ENCODE data around the gene PIK3R1.
A peak's percentile ranks its signal among the peaks of the same experiment; 100 is the strongest.

The PIK3R1 gene

DNA sequence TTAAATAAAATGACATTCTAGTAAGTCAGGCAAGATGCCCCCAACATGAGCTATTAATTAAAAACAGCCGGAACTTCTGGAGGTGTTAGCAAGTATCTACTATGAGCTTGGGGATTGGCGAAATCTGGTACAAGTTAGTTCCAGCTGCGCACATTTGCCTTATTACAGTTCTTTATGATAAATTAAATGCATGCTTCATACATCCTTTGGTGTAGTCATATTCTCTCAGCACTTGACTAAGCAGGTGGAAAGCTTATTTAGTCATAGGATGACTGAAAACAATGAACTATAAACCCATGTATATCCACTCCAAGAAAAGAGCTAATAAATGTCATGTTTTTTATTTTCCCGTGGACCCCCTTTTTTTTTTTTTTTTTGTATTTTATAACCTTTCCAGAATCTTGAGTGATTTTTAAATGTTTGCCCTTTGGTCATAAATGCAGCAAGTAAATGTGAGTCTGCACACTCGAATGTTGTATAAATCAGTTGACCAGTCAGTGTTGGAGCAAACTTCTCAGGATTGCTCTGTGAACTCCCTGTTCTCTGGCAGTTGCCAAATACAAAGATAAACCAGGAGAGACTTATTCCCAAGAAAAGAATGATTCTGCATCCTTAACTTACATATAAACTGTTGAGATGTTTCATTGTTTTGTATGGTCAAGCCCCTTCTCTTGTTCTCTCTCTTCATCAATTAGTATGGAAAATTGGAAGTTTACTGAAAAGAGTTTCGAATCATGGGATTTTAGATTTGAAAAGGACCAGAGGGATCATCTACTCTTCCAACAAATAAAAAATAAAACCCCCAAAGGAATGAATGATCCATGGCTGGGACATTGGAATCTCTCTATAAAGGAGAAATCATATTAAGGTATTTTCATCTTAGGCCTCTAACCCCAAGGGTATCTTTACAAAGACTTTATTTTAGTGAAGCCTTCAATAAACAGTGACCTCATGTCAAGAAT is 38.3 kb downstream of the PIK3R1 start:
- DNase-seq, result no peak

GRCh38 chr5:68254810-68255209 is 39.3 kb downstream of the PIK3R1 start:
- no peak for DNase-seq

- no peak for DNase-seq
Measured at GRCh38 chr5:68255305-68256120, 40.0 kb downstream of the PIK3R1 start.

GRCh38 chr5:68257210-68257609 is 41.7 kb downstream of the PIK3R1 start:
- DNase-seq, result peak; percentile 21 to 74

DNA sequence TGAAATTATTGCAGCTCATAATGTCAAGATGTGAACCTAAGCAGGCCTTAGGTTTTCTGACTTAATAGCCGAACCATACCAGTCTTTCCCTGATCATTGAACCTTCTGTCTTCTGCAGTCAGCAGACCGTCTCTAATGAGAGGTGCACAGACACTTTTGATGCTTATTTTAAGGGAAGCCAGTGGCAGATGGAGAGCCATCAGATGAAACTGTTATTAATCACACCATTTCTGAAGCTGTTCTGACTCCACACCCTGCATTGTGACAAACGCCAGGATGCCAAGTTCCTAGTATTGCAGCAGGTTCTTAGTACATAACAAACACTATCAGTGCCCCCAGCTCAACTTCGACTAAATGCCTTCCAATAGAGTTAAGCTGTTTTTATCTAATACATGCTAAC is 43.0 kb downstream of the PIK3R1 start:
- DNase-seq, result no peak

GRCh38 chr5:68259700-68260099 is 44.1 kb downstream of the PIK3R1 start:
- DNase-seq, result no peak

- DNase-seq, result no peak
Measured at GRCh38 chr5:68260467-68260866, 44.9 kb downstream of the PIK3R1 start.

GRCh38 chr5:68261169-68261568 is 45.6 kb downstream of the PIK3R1 start:
- no peak for DNase-seq

DNA sequence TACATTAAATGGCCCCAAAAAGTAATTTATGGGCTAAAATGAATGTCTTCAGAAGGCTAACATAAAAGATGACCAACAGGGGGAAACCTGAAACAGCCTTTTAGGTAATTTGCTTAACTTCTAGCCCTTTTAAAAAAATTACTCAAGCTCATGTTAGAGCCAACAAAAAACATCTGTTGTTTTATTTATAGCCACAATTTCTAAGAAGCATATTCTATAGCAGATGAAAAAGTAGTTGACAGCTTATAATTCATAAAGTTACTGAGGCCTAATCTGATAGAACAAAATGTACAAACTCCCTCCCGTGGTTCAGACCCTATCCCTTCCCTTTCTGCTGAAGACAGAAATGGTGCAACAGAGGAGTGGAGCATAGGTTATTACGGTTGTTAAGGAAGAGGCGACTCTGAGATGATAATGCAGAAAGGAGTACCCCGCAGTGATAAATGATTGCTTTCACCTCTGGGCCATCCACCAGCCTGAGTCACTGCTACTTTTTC is 46.1 kb downstream of the PIK3R1 start:
- no peak for DNase-seq

GRCh38 chr5:68264024-68264956 is 48.7 kb downstream of the PIK3R1 start:
- DNase-seq, result no peak

GRCh38 chr5:68265347-68265746 is 49.8 kb downstream of the PIK3R1 start:
- no peak for DNase-seq

DNA sequence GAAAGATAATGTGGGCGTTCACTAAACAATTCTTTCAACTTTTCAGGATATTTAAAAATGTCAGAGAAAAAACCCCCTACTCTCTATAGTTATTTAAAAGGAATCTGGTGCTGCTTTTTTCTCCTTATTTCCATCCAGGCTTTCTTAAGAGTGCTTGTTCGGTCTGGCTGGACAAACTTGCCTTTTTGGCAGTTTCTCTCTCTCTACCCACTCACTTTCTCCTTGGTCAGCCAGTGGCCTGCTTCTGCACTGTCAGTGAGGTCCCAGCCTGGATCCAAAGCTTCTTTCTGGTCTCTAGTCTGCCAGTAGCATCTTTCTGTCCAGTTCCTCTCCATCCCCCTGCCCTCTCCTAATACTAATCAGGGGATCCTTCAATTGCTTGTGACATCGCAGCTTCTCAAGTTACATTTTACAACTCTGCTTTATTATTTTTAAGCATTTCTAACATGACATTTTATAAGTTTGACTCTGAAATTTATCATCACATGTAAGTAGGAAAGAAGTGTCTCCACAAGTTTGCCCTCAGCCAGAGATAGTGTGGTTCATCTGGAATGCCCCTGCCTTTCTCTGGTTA is 50.4 kb downstream of the PIK3R1 start:
- DNase-seq, result no peak

DNA sequence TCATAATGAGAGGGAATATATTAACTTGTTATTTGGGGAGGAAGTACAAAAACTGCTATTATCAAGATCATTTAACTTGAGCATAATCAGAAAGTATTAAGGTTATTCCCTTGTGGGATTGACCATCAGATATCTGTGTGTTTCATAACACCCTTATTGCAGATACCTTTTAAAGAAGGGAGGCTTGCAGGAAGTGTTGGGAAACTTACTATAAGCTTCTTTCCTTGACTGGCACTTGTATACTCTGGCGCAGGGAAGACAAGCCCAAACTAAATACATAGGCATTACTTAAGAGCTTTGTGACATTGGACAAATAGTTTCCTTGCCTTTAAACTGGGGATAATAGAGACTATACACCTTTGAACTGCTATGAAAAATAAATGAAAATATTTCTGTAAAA is 50.9 kb downstream of the PIK3R1 start:
- DNase-seq, result no peak

DNA sequence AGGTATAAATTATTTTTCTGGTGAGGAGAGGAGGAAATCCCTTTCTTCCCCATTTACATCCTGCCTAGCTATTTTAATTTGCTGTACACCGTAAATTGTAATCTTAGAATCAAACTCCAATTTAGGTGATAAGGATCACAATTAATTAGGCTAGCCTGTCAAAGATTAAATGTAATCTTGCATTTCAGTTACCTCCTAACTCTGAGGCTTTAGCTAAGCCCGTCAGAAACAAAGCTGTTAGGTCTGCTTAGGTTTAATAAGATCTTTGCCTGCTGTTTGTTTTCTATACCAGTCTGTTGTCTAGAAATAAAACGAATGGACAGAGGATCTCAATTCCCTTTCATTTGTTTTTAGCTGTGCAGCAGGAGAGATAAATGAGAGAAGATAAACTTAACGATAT is 51.5 kb downstream of the PIK3R1 start:
- no peak for DNase-seq

GRCh38 chr5:68268101-68268851 is 52.7 kb downstream of the PIK3R1 start:
- DNase-seq, result no peak

DNA sequence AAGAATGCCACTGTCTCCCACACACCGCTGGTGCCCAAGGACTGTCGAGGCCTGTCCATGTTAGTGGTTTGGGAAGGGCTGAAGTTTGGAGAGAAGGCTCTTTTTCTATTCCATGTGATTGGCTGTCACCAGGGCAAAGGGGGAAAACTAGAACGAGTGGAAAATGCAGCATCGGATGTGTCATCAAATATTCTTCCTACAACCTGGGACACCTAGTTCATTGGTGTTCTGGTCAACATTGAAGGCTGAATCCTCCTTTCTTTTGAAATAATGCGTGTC is 53.2 kb downstream of the PIK3R1 start:
- no peak for DNase-seq

GRCh38 chr5:68269820-68270219 is 54.3 kb downstream of the PIK3R1 start:
- DNase-seq, result no peak

DNA sequence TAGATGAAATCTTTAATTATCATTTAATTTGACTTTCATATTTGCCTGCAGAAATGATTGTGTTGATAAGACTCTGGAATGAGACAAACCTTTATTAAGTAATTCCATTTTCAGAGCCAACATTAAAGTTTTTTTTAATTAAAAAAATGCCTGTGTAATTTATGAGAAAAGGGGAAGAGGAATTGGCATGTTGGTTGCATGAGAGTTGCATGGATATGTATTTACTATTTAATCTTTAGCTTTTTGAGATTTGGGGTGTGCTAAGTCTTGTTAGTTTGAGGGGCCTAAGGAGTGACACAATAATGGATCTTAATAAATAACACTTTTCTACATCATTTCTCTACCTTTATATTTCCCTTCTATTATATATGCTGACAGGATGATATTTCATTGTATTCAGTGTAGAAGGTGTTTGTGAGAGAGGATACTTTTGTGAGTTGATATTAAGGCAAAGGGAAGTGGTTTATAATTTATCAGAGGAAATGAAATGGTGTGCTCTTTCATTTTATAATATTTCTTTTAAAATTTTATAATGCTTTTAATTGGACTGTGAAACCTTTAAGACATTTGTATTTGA is 54.9 kb downstream of the PIK3R1 start:
- DNase-seq, result no peak

GRCh38 chr5:68271124-68271523 is 55.6 kb downstream of the PIK3R1 start:
- DNase-seq, result no peak

DNA sequence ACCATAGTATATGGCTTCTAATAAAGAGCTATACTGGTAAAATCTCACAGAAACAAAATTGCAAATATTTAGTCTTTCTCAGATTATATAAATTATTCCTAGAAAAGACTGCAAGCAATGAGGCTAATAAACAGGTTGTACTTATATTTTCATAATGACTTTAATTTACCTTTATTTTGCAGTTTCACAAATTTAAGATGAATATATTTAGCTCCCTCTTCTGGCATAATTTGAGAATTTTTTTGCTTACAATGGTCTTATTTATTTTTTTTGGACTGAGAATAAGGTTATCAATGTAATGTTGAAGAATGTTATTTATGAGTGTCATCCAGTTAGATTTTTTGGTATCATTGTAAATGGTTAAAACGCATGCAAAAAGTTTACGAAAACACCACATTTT is 56.7 kb downstream of the PIK3R1 start:
- DNase-seq, result no peak

DNA sequence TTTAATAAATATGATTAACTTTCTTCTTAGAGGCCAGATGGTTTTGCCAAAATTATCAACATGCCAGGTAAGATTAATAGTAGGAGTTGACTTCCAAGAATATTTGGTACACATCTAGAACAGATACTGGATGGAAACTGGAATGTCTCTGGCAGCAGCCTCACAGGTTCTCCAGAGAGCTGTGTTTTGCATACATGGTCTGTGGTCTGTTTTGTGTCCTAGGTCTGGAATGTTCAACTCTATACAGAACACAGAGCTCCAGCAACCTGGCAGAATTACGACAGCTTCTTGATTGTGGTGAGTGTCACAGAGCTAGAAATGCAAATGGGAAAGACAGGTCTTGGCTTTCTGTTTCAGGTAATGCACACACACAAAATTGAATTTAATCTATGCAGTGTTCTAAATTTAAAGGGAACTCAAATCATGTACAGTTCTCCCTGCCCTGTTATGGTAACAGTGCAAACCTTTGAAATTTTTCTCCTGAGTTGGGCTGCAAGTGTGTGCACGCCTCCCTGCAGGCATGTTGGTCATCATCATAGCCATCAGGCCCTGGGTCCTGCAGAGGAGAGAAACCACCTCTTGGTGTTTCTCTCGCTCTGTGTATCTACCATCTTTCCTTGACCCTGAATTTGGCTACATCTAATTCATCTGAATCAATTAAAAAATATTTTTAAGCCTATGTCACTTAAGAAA is 58.3 kb downstream of the PIK3R1 start:
- no peak for DNase-seq

Data from NCI-H2081 (cell line).